HepG2 (cell line): ENCODE results near the gene LRRC8E. TPM values are rescaled to one million over a fixed set of nuclear protein-coding genes. Genes with fewer than 3 reads are reported as not detected.

ENCODE experiments used
- HMG20A ChIP-seq: IDR thresholded peaks from 2 replicates; pipeline ENCODE4 v1.6.1; 2016; ENCODE audit warnings: borderline replicate concordance
- PAWR ChIP-seq: sonication (generic); formaldehyde crosslinking; IDR thresholded peaks from 2 replicates; pipeline ENCODE4 v1.4.0; 2020; ENCODE audit warnings: missing genetic modification reagents, mild to moderate bottlenecking, borderline replicate concordance
- REL ChIP-seq: sonication (generic); formaldehyde crosslinking; conservative IDR thresholded peaks from 2 replicates; pipeline ENCODE4 v1.8.0; 2022; ENCODE audit warnings: mild to moderate bottlenecking, missing genetic modification reagents, moderate library complexity
- RELA ChIP-seq: sonication (generic); formaldehyde crosslinking; IDR thresholded peaks from 2 replicates; pipeline ENCODE4 v1.4.0; 2020; ENCODE audit warnings: missing genetic modification reagents
- REXO4 ChIP-seq: sonication (generic); formaldehyde crosslinking; IDR thresholded peaks from 2 replicates; pipeline ENCODE4 v1.8.0; 2022; ENCODE audit warnings: missing genetic modification reagents, mild to moderate bottlenecking, borderline replicate concordance
- SMC3 ChIP-seq: IDR thresholded peaks from 2 replicates; pipeline ENCODE4 v1.6.1; 2011; ENCODE audit warnings: low read length, improper control_type of control experiment
- SMYD3 ChIP-seq: sonication (generic); formaldehyde crosslinking; IDR thresholded peaks from 2 replicates; pipeline ENCODE4 v1.8.1; 2023; ENCODE audit warnings: mild to moderate bottlenecking, missing genetic modification reagents
- TBL1XR1 ChIP-seq: fragments of 150-350 bp; IDR thresholded peaks from 2 replicates; pipeline ENCODE4 v1.6.1; 2014; ENCODE audit warnings: borderline replicate concordance, low read length; ENCODE audit not compliant: partially characterized antibody
- ZNF430 ChIP-seq: sonication (generic); formaldehyde crosslinking; IDR thresholded peaks from 2 replicates; pipeline ENCODE4 v1.9.0; 2021; ENCODE audit warnings: mild to moderate bottlenecking, missing genetic modification reagents
- ZNF547 ChIP-seq: sonication (generic); formaldehyde crosslinking; IDR thresholded peaks from 2 replicates; pipeline ENCODE4 v1.5.1; 2020; ENCODE audit warnings: mild to moderate bottlenecking, missing genetic modification reagents
- ZNF572 ChIP-seq: sonication (generic); formaldehyde crosslinking; IDR thresholded peaks from 2 replicates; pipeline ENCODE4 v1.5.1; 2020; ENCODE audit warnings: mild to moderate bottlenecking, missing genetic modification reagents
- ZNF703 ChIP-seq: sonication (generic); formaldehyde crosslinking; IDR thresholded peaks from 2 replicates; pipeline ENCODE4 v1.5.1; 2020; ENCODE audit warnings: missing genetic modification reagents, mild to moderate bottlenecking, moderate library complexity, borderline replicate concordance
- ZNF737 ChIP-seq: sonication (generic); formaldehyde crosslinking; IDR thresholded peaks from 2 replicates; pipeline ENCODE4 v1.5.0; 2020; ENCODE audit warnings: missing genetic modification reagents, mild to moderate bottlenecking, borderline replicate concordance
- ZNF772 ChIP-seq: sonication (generic); formaldehyde crosslinking; IDR thresholded peaks from 2 replicates; pipeline ENCODE4 v1.5.0; 2020; ENCODE audit warnings: mild to moderate bottlenecking, missing genetic modification reagents
- polyA plus RNA-seq, 8 experiments: library from polyadenylated mRNA; depleted of rRNA in 3 of 8; stranded (reverse) in 7 of 8; unstranded in 1 of 8; fragments of >200 nt; fragmentation: Illumina TruSeq in 4 of 8; extraction: Trizol in 4 of 8; gene quantifications; 2 replicates each; pipeline versions ENCODE4 v1.2.1 to v1.2.3, GENCODE V29; 2011 to 2016; ENCODE audit warnings: low read depth in 4 of 8, missing spikeins in 1 of 8, mixed read lengths in 1 of 8; ENCODE audit not compliant: insufficient read depth in 1 of 8
- total RNA-seq, 5 experiments: library from RNA; depleted of rRNA; stranded (reverse); fragments of >200 nt; fragmentation: Illumina TruSeq; extraction: Trizol; gene quantifications; 2 replicates each; pipeline ENCODE4 v1.2.3, GENCODE V29; 2016; ENCODE audit warnings: low read depth in 1 of 5
- TF ChIP-seq, protein P1 (sequence below): sonication (generic); formaldehyde crosslinking; IDR thresholded peaks from 2 replicates; pipeline ENCODE4 v1.4.0; 2020; ENCODE audit warnings: missing genetic modification reagents
- TF ChIP-seq, protein P2 (sequence below): sonication (generic); formaldehyde crosslinking; IDR thresholded peaks from 2 replicates; pipeline ENCODE4 v1.5.0; 2020; ENCODE audit warnings: mild to moderate bottlenecking, missing genetic modification reagents, moderate library complexity
- TF ChIP-seq, protein P3 (sequence below): sonication (generic); formaldehyde crosslinking; conservative IDR thresholded peaks from 2 replicates; pipeline ENCODE4 v1.4.0; 2020; ENCODE audit warnings: missing genetic modification reagents
- TF ChIP-seq, protein P4 (sequence below): sonication (generic); formaldehyde crosslinking; IDR thresholded peaks from 2 replicates; pipeline ENCODE4 v1.8.1; 2023; ENCODE audit warnings: mild to moderate bottlenecking, inconsistent platforms, moderate library complexity, missing genetic modification reagents, borderline replicate concordance
- TF ChIP-seq, protein P5 (sequence below): sonication (generic); formaldehyde crosslinking; IDR thresholded peaks from 2 replicates; pipeline ENCODE4 v1.4.0; 2020; ENCODE audit warnings: mild to moderate bottlenecking, missing genetic modification reagents
- TF ChIP-seq, protein P6 (sequence below): sonication (generic); formaldehyde crosslinking; IDR thresholded peaks from 2 replicates; pipeline ENCODE4 v1.5.0; 2020; ENCODE audit warnings: missing genetic modification reagents

LRRC8E gene
- total and polyA plus RNA-seq, 2 of the 13 experiments (the other 11 are each of a cell fraction or from before 2014, with no cell fraction given) = 8.0 to 10.3 TPM

DNA sequence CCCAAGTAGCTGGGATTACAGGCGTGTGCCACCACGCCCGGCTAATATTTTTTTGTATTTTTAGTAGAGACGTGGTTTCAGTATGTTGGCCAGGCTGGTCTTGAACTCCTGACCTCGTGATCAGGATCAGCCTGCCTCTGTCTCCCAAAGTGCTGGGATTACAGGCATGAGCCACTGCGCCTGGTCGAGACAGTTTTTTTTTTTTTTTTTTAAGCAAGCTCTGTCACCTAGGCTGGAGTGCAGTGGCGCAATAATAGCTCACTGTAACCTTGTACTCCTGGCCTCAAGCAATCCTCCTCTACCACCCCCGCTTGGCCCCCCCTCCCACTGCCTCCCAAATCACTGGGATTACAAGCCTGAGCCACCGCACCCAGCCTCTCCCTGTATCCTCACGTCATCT lies 9.0 kb downstream of the LRRC8E start (continued):
- no peak for TF ChIP-seq ZNF737 (CRISPR knock-in tag)
- TF ChIP-seq, protein P1, sequence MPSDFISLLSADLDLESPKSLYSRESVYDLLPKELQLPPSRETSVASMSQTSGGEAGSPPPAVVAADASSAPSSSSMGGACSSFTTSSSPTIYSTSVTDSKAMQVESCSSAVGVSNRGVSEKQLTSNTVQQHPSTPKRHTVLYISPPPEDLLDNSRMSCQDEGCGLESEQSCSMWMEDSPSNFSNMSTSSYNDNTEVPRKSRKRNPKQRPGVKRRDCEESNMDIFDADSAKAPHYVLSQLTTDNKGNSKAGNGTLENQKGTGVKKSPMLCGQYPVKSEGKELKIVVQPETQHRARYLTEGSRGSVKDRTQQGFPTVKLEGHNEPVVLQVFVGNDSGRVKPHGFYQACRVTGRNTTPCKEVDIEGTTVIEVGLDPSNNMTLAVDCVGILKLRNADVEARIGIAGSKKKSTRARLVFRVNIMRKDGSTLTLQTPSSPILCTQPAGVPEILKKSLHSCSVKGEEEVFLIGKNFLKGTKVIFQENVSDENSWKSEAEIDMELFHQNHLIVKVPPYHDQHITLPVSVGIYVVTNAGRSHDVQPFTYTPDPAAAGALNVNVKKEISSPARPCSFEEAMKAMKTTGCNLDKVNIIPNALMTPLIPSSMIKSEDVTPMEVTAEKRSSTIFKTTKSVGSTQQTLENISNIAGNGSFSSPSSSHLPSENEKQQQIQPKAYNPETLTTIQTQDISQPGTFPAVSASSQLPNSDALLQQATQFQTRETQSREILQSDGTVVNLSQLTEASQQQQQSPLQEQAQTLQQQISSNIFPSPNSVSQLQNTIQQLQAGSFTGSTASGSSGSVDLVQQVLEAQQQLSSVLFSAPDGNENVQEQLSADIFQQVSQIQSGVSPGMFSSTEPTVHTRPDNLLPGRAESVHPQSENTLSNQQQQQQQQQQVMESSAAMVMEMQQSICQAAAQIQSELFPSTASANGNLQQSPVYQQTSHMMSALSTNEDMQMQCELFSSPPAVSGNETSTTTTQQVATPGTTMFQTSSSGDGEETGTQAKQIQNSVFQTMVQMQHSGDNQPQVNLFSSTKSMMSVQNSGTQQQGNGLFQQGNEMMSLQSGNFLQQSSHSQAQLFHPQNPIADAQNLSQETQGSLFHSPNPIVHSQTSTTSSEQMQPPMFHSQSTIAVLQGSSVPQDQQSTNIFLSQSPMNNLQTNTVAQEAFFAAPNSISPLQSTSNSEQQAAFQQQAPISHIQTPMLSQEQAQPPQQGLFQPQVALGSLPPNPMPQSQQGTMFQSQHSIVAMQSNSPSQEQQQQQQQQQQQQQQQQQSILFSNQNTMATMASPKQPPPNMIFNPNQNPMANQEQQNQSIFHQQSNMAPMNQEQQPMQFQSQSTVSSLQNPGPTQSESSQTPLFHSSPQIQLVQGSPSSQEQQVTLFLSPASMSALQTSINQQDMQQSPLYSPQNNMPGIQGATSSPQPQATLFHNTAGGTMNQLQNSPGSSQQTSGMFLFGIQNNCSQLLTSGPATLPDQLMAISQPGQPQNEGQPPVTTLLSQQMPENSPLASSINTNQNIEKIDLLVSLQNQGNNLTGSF (CRISPR knock-in tag) = no peak
- no peak for TF ChIP-seq PAWR (CRISPR knock-in tag)
- TF ChIP-seq ZNF772 = 0 out of 2 replicates have a peak, but pooled peaks have one; percentile 33
- TF ChIP-seq, protein P2, sequence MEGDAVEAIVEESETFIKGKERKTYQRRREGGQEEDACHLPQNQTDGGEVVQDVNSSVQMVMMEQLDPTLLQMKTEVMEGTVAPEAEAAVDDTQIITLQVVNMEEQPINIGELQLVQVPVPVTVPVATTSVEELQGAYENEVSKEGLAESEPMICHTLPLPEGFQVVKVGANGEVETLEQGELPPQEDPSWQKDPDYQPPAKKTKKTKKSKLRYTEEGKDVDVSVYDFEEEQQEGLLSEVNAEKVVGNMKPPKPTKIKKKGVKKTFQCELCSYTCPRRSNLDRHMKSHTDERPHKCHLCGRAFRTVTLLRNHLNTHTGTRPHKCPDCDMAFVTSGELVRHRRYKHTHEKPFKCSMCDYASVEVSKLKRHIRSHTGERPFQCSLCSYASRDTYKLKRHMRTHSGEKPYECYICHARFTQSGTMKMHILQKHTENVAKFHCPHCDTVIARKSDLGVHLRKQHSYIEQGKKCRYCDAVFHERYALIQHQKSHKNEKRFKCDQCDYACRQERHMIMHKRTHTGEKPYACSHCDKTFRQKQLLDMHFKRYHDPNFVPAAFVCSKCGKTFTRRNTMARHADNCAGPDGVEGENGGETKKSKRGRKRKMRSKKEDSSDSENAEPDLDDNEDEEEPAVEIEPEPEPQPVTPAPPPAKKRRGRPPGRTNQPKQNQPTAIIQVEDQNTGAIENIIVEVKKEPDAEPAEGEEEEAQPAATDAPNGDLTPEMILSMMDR (CRISPR knock-in tag) = no peak; the same call in 1 of the 2 replicates
- no peak for TF ChIP-seq REL (CRISPR knock-in tag)
- TF ChIP-seq, protein P3, sequence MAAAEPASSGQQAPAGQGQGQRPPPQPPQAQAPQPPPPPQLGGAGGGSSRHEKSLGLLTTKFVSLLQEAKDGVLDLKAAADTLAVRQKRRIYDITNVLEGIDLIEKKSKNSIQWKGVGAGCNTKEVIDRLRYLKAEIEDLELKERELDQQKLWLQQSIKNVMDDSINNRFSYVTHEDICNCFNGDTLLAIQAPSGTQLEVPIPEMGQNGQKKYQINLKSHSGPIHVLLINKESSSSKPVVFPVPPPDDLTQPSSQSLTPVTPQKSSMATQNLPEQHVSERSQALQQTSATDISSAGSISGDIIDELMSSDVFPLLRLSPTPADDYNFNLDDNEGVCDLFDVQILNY (CRISPR knock-in tag) = no peak
- no peak for TF ChIP-seq ZNF703 (CRISPR knock-in tag)
- no peak for TF ChIP-seq ZNF572
- TF ChIP-seq, protein P4, sequence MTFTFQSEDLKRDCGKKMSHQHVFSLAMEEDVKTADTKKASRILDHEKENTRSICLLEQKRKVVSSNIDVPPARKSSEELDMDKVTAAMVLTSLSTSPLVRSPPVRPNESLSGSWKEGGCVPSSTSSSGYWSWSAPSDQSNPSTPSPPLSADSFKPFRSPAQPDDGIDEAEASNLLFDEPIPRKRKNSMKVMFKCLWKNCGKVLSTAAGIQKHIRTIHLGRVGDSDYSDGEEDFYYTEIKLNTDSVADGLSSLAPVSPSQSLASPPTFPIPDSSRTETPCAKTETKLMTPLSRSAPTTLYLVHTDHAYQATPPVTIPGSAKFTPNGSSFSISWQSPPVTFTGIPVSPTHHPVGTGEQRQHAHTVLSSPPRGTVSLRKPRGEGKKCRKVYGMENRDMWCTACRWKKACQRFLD (CRISPR knock-in tag) = no peak
- no peak for TF ChIP-seq SMYD3 (CRISPR knock-in tag)
- no peak for TF ChIP-seq ZNF430 (CRISPR knock-in tag)
- peak; percentile 38 for TF ChIP-seq TBL1XR1
- TF ChIP-seq, protein P5, sequence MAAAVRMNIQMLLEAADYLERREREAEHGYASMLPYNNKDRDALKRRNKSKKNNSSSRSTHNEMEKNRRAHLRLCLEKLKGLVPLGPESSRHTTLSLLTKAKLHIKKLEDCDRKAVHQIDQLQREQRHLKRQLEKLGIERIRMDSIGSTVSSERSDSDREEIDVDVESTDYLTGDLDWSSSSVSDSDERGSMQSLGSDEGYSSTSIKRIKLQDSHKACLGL (CRISPR knock-in tag) = no peak
- TF ChIP-seq, protein P6, sequence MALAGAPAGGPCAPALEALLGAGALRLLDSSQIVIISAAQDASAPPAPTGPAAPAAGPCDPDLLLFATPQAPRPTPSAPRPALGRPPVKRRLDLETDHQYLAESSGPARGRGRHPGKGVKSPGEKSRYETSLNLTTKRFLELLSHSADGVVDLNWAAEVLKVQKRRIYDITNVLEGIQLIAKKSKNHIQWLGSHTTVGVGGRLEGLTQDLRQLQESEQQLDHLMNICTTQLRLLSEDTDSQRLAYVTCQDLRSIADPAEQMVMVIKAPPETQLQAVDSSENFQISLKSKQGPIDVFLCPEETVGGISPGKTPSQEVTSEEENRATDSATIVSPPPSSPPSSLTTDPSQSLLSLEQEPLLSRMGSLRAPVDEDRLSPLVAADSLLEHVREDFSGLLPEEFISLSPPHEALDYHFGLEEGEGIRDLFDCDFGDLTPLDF (CRISPR knock-in tag) = no peak
- TF ChIP-seq ZNF547 (CRISPR knock-in tag) = peak; percentile 46; the same call in 1 of the 2 replicates
- TF ChIP-seq SMC3 = no peak
- TF ChIP-seq HMG20A (CRISPR knock-in tag) = no peak
- no peak for TF ChIP-seq RELA (CRISPR knock-in tag)
- TF ChIP-seq REXO4 = no peak
